ENCODE measurements around the gene RPRD1B. TPM values are rescaled to one million over a fixed set of nuclear protein-coding genes. Genes with fewer than 3 reads are reported as not detected.

The RPRD1B gene
- total and polyA plus RNA-seq, 2 donors: 45.0 to 85.2 TPM

DNA sequence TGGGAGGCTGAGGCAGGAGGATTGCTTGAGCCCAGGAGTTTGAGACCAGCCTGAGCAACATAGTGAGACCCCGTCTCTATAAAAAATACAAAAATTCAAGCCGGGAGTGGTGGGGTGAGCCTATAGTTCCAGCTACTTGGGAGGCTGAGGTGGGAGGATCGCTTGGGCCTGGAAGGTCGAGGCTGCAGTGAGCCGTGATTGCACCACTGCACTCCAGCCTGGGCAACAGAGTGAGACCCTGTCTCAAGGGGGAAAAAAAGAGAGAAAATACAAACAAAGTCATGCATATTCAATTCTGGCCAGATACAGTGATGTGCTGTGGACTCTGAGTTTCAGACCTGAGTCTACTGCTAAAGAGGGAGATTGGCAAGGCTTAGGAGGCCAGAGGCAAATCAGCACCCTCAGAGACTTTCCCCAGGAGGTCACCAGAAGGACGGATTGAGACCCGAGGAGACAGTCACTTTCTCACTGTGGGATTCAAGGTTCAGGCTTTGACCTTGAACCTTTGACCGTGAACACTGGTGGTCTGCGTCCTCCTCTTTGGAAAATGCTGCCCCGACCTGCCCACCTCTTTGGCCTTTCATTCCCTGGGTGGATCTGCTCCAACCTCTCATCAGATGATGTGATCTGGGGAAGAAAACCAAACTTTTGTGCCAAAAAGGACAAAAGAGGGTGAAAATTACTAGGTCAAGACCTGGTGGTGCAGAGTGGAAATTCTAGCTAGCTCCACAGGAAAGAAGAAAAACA is 100.3 kb downstream of the RPRD1B start:
- no peak overlapping the region for H3K27ac ChIP-seq (ENCODE audit: low read depth)
- 87% methylated on average over 10 of the region's 10 CpGs for WGBS

DNA sequence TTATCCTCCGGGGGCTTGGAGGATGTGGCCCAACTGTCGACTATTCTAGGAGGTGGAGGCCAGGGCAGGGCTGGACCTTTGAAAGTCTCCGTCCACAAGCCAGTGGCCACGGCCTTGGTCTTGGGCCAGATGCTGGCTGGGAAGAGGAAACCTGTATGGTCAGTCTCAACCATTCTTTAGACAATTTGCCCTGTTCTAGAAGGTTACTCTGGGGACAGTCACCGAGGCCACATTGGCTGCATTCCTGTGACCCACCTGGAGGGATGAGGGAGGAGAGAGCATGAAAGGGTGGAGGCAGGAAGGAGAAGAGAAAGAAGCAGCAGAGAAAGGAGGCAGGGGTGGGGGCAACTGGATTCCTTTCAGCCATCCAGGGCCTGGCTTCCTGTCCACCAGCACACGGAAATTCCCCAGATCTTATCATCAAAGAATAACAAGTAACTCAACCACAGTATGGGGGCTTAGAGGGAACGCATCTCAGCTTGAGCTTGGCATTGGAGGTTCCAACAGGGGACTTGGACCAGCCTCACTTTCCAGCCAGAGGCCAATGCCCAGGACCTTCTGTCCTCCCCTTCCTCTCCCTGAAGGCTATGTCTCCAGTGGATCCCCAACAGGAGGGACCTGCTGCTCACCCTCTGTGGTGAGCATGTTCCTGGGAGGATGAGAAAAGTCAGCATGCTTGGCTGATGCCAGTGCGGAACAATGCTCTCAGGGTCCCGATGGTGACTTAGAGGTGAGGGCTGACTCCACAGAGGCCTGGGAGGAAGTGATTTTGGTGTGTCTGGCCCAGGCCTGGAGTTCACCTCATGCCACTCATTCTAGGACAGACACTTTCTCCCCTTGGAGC is 101.1 kb downstream of the RPRD1B start:
- no peak overlapping the region for H3K4me3 ChIP-seq (ENCODE audit: low read depth, low read length)
- no peak for DNase-seq (ENCODE audit: extremely low spot score)
- H3K4me1 ChIP-seq (ENCODE audit: insufficient read depth): no peaks in the 10 kb centered on the region
- no peak overlapping the region for H3K27ac ChIP-seq (ENCODE audit: low read depth)
- H3K36me3 ChIP-seq (ENCODE audit: insufficient read depth): no peaks in the 10 kb centered on the region
- 48% methylated on average over 9 of the region's 9 CpGs for WGBS

More for the DNA sequence above, 100.3 kb downstream of the RPRD1B start:
- H3K4me1 ChIP-seq (ENCODE audit: insufficient read depth): no peaks in the 10 kb centered on the region
- DNase-seq (ENCODE audit: extremely low spot score): no peak
- H3K36me3 ChIP-seq (ENCODE audit: insufficient read depth): no peaks in the 10 kb centered on the region
- H3K4me3 ChIP-seq (ENCODE audit: low read depth, low read length): no peak overlapping the region

DNA sequence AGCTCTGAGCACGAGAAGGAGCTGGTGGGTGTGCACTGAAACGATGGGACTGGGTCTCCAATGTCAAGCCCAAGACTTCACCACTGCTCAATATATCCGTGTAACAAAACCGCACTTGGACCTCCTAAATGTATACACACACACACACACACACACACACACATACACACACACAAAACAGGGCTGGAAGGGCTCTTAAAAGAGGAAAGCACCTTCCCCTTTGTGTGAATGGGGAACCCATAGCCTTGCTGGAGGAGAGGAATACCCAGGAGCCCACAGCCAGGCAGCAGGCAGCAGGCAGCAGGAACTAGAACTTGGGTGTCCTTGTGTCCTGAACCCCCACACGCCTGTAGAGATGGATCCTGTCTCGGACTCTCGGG is 101.7 kb downstream of the RPRD1B start:
- WGBS: 74% methylated on average over 7 of the region's 7 CpGs
- H3K4me3 ChIP-seq (ENCODE audit: low read depth, low read length): no peak overlapping the region
- H3K27ac ChIP-seq (ENCODE audit: low read depth): no peak overlapping the region
- no peak for DNase-seq (ENCODE audit: extremely low spot score)
- no peaks in the 10 kb centered on the region for H3K4me1 ChIP-seq (ENCODE audit: insufficient read depth)
- H3K36me3 ChIP-seq (ENCODE audit: insufficient read depth): no peaks in the 10 kb centered on the region

DNA sequence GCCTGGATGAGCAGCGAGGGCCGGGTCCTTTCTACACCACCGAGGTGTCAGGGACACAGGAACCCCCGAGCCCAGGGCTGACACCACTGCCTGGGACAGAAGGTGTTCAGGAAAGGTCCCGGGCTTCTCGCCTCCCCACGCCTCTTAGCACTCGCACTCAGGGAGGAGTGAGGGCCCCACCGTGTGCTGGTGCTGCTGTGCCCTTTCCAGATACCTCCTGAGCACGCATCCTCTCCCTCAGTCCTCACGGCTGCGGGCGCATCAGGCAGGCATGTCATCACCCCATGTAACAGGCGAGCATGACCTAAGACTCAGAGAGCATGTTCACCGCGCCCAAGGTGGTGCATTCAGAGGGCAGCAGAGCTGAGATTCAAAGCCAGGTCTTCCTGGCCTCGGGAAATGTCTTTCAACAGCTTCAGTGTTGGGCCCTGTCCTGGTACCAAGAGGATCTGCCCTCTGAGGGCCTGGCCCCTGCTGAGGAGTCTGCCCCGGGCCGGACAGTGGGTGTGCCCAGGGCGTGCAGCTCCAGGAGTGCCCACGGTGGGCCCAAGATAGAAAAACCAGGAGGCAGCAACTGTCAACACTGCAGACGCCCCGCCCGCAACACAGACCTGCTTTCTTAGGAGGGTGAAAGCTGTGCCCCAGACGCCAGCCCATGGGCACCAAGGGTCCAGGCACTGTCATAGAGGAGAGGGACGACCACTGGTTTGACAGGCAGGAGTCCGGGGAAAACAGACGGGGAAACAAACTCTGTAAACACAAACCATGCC is 102.3 kb downstream of the RPRD1B start:
- DNase-seq (ENCODE audit: extremely low spot score): no peak
- Histone ChIP-seq H3K4me3 (ENCODE audit: low read depth, low read length) (no peak overlapping the region), H3K4me1 (ENCODE audit: insufficient read depth) (no peaks in the 10 kb centered on the region), H3K36me3 (ENCODE audit: insufficient read depth) (no peaks in the 10 kb centered on the region), H3K27ac (ENCODE audit: low read depth) (no peak overlapping the region)
- 89% methylated on average over 28 of the region's 28 CpGs for WGBS

DNA sequence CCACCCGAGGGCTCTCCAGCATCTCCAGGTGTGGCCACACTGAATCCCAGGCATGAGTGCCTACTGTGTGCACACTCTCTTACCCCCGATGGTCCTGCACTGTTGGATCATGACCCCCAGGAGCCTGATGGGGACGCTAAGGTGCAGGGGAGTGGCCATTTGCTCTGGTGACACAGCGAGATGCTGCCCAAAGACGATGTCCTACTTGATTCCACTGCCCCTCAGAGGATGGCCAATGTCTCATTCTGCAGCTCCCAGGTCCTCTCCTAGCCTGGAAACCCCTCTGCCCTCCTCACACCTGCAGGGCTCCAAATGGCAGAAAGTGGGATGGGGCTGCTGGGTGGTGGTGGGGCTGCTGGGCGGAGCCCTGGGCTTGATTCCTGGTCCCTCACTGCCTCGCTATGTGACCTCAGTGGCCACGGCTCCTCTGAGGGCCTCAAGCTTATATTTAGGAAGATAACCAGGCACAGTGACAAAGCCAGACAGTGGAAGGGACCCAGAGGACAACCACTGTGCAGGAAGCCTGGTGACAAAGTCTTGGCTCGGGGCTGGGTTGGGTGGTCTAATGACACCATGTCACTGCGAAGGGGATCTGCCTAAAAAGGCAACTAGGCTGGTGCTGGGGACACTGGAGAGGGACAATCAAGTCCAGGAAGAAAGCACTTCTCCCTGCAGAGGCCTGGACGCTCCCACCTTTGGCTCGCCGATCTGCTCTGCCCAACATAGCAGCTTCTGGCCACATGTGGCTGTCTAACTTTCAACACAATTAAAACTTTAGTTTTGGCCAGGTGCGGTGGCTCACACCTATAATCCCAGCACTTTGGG is 103.1 kb downstream of the RPRD1B start:
- 90% methylated on average over 14 of the region's 14 CpGs for WGBS
- no peaks in the 10 kb centered on the region for H3K4me1 ChIP-seq (ENCODE audit: insufficient read depth)
- no peak for DNase-seq (ENCODE audit: extremely low spot score)
- no peaks in the 10 kb centered on the region for H3K36me3 ChIP-seq (ENCODE audit: insufficient read depth)
- no peak overlapping the region for H3K27ac ChIP-seq (ENCODE audit: low read depth)
- H3K4me3 ChIP-seq (ENCODE audit: low read depth, low read length): no peak overlapping the region

DNA sequence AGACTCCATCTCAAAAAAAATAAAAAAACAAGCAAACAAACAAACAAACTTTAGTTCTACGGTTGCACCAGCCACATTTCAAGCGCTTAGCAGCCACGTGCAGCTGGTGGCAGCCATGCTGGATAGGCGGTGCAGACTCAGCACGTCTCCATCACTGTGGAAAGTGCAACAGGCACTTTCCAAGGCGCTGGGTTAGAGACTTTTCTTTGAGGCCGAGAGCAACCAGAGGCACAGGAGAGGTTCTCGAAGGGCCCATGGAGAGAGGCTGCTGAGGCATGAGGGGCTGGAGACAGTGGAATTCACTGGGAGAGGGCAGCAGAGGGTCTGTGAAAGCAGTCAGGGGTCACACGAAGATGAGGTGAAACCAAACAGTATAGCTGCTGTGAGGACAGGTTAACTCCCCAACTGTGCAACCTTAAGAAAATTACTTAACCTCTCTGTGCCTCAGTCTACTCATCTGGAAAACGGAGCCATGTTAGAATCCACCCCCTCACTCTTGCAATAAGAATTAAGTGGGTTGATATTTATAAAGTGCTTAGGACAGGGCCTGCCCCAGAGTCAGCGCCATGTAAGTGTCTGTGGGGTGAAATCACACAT is 104.0 kb downstream of the RPRD1B start:
- no peak overlapping the region for H3K4me3 ChIP-seq (ENCODE audit: low read depth, low read length)
- 94% methylated on average over 11 of the region's 11 CpGs for WGBS
- no peak overlapping the region for H3K27ac ChIP-seq (ENCODE audit: low read depth)
- DNase-seq (ENCODE audit: extremely low spot score): no peak
- H3K36me3 ChIP-seq (ENCODE audit: insufficient read depth): no peaks in the 10 kb centered on the region
- H3K4me1 ChIP-seq (ENCODE audit: insufficient read depth): no peaks in the 10 kb centered on the region

DNA sequence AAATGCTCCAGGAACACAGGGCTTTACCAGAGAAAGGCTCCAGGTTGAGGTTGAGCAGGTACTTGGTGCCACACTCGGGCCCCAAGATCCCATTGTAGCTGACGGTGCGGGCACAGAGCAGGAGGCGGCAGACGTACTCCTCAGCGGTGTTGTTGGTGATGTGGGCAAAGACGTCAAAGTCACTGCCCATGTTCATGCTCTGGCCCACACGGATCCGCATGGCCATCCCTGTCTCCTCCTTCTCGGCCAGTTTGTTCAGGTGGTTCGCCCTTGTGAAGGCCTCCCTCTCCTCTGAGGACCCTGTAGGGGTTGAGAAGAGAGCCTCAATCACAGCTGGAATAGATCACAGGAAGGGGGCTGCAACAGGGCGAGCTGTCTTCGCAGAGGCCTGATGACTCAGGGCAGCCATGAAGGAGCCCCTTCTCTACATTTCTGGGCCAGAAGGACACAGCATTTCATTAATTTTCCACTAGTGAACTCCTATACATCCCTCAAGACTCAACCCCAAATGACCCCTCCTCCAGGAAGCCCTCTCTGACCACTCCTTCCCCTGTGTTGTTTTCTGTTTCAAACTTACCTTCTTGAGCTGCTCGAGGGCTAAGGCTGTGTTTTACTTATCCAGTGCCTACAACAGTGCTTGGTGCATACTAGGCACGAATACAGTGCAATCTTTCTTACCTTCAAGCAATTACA is 104.7 kb downstream of the RPRD1B start:
- no peak for DNase-seq (ENCODE audit: extremely low spot score)
- 96% methylated on average over 15 of the region's 15 CpGs for WGBS
- Histone ChIP-seq H3K4me1 (ENCODE audit: insufficient read depth) (no peaks in the 10 kb centered on the region), H3K27ac (ENCODE audit: low read depth) (no peak overlapping the region), H3K4me3 (ENCODE audit: low read depth, low read length) (no peak overlapping the region), H3K36me3 (ENCODE audit: insufficient read depth) (no peaks in the 10 kb centered on the region)

DNA sequence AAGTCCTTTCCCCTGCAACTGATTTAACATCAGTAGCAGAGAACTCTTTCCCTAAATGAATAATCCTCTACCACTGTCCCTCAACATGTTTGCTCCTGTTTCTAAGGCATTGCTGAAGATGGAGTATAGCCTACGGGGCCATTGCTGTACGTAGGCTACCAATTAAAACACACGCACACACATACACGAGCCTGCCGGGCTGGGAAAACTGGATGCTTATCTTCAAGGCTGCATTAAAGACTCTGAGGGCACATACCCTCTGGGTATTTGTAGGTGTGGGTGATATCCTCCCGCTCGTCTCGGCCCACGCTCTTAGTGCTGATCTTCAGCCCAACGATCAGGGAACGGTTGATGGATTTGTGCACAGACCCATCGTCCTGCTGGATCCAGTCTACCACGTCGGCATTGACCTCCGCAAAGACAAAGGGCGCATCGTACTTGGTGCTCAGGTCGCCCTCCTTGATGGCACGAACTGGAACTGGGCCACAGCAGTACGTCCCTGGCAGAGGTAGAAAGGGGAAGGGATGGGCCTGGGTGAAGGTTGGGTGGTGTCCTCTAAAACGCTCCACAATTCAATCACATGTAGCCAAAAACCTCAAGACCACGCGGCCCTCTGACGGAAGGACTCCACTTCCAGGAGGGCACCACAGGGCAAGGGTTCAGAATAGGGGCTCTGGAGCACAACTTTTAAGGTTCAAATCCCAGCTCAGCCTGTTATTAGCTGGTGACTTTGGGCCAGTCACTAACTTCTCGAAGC is 105.8 kb downstream of the RPRD1B start:
- DNase-seq (ENCODE audit: extremely low spot score): no peak
- Histone ChIP-seq H3K27ac (ENCODE audit: low read depth) (no peak overlapping the region), H3K4me3 (ENCODE audit: low read depth, low read length) (no peak overlapping the region), H3K4me1 (ENCODE audit: insufficient read depth) (no peaks in the 10 kb centered on the region), H3K36me3 (ENCODE audit: insufficient read depth) (no peaks in the 10 kb centered on the region)
- 89% methylated on average over 25 of the region's 25 CpGs for WGBS

DNA sequence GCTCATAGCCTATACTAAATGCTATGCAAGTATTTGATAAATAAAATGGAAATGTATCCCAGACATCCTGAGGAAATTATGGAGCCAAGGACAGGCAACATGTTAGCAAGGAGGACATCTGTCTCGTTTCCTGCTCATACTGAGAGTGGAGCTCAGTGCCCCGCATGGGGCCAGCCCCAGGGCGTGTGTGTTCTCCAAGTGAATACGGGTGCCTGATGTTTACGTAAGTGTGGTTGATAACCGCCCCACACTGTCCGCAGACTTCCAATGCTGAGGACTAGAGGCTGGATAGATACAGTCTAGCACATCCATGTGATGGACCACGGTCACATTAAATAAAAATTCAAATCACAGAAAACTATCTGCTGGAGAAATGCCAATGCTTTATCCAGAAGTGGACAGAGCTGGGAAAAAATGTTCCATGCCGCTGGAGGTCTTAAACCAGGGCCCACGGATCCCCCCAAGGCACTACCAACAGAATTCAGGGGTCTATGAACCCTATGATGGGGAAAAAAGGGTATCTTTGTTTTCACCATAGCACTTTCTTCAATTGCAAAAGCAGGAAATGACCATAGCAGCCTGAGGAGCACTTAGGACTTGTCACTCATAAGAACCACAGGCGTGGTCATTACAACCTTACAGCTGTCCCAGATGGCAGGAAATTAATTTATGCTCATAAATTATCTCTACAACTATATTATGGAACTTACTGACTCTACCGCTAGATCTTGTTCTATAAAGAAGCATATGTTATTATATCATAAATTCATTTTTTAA is 106.6 kb downstream of the RPRD1B start:
- DNase-seq (ENCODE audit: extremely low spot score): no peak
- no peaks in the 10 kb centered on the region for H3K4me1 ChIP-seq (ENCODE audit: insufficient read depth)
- H3K4me3 ChIP-seq (ENCODE audit: low read depth, low read length): no peak overlapping the region
- no peaks in the 10 kb centered on the region for H3K36me3 ChIP-seq (ENCODE audit: insufficient read depth)
- 52% methylated on average over 12 of the region's 12 CpGs for WGBS
- no peak overlapping the region for H3K27ac ChIP-seq (ENCODE audit: low read depth)

DNA sequence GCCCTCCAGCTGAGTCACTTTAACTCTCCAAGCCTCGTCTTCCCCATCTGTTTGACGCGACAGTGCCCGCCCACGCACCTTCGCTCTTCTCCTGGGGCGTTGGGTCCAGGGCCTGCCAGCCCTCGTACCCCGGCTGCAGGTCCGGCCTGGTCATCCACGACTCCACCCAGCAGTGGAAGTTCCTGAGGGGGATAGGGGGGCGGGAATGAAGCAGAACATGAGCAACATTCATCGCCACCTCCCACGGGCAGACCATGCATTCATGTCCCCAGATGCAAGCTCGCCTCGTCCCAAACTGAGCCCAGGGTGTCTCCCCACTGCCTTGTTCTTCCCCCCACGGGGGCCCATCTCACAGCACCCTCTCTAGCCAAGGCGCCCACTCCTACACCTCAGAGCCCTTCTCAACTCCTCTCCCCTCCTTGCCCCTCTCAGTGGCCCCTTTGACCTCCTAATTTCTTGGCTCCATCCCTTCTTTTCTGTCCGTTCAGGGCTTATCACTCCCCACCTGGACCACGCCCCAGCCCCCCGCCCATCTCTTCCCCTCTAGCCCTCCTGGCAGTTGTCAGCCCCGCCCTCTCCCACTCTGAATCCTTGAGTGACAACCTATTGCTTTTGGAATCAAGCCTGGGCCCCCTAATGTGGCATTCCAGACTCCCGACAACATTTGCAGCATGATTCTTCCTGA is 107.8 kb downstream of the RPRD1B start:
- 84% methylated on average over 23 of the region's 23 CpGs for WGBS
- no peak for DNase-seq (ENCODE audit: extremely low spot score)
- no peak overlapping the region for H3K27ac ChIP-seq (ENCODE audit: low read depth)
- H3K4me1 ChIP-seq (ENCODE audit: insufficient read depth): no peaks in the 10 kb centered on the region
- no peak overlapping the region for H3K4me3 ChIP-seq (ENCODE audit: low read depth, low read length)
- H3K36me3 ChIP-seq (ENCODE audit: insufficient read depth): no peaks in the 10 kb centered on the region

Measured in urinary bladder (tissue), 4 donors.